GM18909 (cell line): ENCODE results near the gene RABL2B.

ENCODE experiments used
- ATAC-seq: cut with Tn5 transposase; IDR thresholded peaks from one replicate; pipeline ENCODE4 v1.9.1; 2021; ENCODE audit warnings: mild to moderate bottlenecking; ENCODE audit not compliant: unreplicated experiment, poor library complexity

The RABL2B gene

GRCh38 chr22:50739279-50739691, 44.2 kb downstream of the RABL2B start:
- no peak for ATAC-seq

- no peak for ATAC-seq
Observed at GRCh38 chr22:50738649-50739227, 44.7 kb downstream of the RABL2B start.

- no peak for ATAC-seq
Observed at GRCh38 chr22:50737728-50738648, 45.4 kb downstream of the RABL2B start, which contains the start of gene ACR. Gene ACR (plus strand): TSS chr22:50738204. CDS start chr22:50738236, 32 bp downstream.

DNA sequence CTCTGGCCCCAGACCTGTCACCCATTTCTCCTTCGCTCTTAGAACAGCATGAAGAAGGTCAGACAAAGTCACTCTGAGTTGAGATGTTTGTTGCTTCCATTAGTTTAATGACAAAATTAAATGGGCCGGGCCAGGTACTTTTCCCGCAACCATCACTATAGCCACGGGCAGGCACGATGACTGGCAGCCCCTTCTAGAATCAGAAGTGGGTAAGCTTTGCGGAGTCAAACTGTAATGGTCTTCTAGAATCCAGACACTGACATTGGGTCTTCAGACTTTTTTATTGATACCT, 47.8 kb downstream of the RABL2B start:
- no peak for ATAC-seq

DNA sequence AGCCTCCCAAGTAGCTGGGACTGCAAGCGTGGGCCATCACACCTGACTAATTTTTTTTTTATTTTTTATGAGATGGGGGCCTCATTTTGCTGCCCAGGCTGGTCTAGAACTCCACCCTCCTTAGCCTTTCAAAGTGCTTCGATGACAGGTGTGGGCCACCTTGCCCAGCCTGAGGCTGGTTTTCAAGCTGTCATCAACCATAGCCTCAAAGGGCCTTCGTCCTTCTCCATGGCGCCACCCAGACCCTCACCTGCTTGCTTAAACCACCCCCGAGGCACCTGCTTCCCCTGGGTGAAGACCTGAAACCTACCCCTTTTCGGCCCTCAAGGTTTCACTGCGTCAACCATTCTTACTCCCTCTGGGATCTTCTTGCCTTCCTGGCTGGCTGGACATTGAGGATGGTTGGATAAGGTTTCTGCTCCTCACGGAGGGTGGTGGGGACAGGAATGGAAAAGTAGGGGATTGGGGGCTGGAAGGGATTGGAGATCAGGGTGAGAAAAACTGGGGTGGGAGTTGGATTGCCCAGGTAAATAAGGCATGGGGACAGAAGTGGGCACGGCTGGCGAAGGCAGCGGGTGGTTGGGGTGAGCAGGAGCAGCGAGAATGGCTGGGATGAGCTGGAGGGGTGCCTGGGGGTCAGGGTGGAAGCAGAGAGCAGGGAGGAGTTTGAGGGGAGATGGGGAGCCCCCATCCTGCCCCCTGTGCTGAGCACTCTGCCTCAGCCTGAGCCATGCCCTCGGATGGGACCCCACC, 48.3 kb downstream of the RABL2B start:
- no peak for ATAC-seq

DNA sequence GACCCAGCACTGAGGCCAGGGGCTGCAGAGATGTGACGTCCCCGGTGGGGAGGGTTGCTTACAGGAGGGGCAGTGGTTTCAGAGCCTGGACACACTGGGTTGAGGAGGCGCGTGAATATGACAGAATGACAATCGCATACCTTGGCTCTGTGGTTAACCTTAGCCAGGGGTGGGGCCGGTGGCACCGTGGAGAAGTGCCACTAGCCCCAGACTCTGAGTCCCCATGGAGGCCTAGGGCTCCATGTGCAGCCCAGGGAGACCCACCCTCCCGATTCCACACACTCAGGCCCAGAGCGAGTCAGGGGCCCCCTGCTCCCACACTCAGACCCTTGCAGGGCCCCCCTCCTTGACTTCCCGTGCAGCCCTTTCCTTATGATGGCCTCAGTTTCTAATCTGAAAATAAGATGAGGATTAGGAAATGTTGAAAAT, 49.1 kb downstream of the RABL2B start:
- ATAC-seq, result no peak

- no peak for ATAC-seq
Observed at GRCh38 chr22:50733521-50734342, 49.7 kb downstream of the RABL2B start.

DNA sequence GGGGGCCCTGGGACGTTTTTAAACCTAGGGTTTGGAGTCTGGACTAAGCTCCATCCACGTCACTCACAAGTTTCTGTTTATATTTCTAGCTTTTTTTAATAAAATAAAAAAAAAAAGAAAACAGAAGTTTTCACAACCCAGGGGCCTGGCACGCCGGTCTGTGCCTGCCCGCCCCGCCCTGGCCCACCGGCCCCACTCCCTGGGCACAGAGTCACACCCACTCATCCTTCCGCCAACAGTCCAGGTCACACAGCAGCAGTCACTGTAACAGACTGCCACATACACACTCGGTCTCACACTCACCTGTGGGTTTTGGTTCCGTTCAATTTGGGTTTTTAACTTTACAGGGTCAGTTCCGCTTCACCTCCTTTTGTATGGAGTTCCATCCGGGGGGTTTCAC, 50.8 kb downstream of the RABL2B start:
- ATAC-seq, result no peak

- ATAC-seq, result no peak
Observed at GRCh38 chr22:50731811-50732624, 51.4 kb downstream of the RABL2B start.

GRCh38 chr22:50730941-50731661, 52.3 kb downstream of the RABL2B start:
- ATAC-seq, result no peak

DNA sequence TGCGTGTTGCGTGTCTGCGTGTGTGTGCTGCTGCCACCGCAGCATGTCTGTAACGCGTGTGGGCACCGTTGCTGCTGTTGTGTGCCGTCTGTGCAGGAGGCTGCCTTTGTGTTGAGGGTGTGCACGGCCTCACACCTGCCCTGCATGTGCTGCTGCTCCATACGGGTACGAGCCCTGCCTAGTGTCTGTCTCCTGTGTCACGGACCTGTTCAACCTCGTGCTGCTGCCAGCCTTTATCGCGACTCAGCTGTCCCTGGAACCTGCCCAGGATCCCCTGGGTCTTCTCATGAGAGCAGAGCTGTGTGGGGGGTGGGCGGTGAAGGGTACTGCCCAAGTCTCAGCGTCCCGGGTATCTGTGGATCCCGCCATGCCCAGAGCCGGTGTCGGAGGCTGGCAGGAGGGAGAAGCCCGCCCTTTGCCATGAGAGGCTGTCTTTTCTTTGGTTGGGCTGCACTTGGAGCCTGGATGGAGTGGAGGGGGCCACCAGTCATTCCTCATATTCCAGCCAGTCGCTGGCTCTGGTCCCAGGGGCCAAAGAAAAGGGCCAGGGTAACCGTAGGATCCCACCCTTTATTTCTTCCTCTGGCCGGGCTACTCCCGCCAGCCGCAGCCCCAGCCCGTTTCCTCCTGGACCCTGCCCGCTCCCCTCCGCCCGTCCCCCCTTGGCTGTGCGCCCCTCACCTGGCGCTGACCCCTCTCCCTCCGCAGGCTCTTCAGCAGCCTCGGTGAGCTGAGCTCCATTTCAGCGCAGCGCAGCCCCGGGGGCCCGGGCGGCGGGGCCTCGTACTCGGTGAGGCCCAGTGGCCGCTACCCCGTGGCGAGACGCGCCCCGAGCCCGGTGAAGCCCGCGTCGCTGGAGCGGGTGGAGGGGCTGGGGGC, 53.2 kb downstream of the RABL2B start:
- no peak for ATAC-seq

GRCh38 chr22:50729391-50730012, 53.9 kb downstream of the RABL2B start:
- no peak for ATAC-seq

DNA sequence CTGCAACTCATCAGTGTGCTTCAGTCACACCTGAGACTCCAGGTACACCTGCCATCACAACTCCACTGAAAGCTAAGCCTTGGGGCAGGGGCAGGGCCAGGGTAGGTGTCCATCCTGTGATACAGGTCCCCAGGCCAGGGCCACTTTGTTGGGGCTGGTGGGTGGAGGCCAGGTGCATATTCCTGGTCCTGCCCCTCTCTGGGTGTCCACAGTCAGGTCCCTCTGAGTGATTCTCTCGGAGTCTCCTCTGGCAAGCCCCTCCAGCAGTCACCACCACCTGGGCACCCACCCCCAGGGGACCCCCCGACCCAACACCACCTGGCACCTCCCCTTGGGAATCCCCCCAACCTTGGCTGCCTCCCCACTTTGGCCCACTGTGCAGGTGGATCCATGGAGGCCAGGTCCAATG, 54.9 kb downstream of the RABL2B start:
- ATAC-seq, result no peak

- no peak for ATAC-seq
Observed at GRCh38 chr22:50727678-50728522, 55.5 kb downstream of the RABL2B start.

- ATAC-seq, result no peak
Observed at GRCh38 chr22:50726643-50727340, 56.6 kb downstream of the RABL2B start.

GRCh38 chr22:50725597-50725996, 57.8 kb downstream of the RABL2B start:
- no peak for ATAC-seq
